Right ventricle myocardium inferior (tissue), 1 donor: ENCODE data around the gene OR52H1. TPM values are rescaled to one million over a fixed set of nuclear protein-coding genes. Genes with fewer than 3 reads are reported as not detected.
A peak's percentile ranks its signal among the peaks of the same experiment; 100 is the strongest.
"Not testable (repeated sequence)": the region's sequence is repeated elsewhere in the genome, so short reads cannot be mapped to it uniquely, and the experiment has no call there.

ENCODE experiments used
- ATAC-seq: fragments of 200-7000 bp; cut with Tn5 transposase; one replicate; pipeline ENCODE4 v1.9.1; 2020; ENCODE audit warnings: mild to moderate bottlenecking, moderate library complexity
- DNase-seq: peaks from one replicate; pipeline ENCODE4 v3.0.0; 2021; ENCODE audit errors: missing footprints
- intact Hi-C: fragments of 100-400 bp; cut with DNase I; formaldehyde crosslinking; loops from one replicate; pipeline ENCODE4 v1.11.0; 2022
- long read RNA-seq: library from polyadenylated mRNA; unstranded; transcript quantifications from one replicate; pipeline ENCODE4 v2.0.0, GENCODE V29; 2021
- total RNA-seq: library from RNA; stranded (reverse); fragmentation: NEBNext Ultra II Directional; extraction: Animal tissue kit (Norgen Biotek cat#: 25700); gene quantifications from one replicate; pipeline ENCODE4 v1.2.1, GENCODE V29; 2021
- donor health status: DM: no; HTN: yes; CAD: no; lungs with severe emphysema.

OR52H1 gene
- not detected for total RNA-seq
- long read RNA-seq = 0 reads

DNA sequence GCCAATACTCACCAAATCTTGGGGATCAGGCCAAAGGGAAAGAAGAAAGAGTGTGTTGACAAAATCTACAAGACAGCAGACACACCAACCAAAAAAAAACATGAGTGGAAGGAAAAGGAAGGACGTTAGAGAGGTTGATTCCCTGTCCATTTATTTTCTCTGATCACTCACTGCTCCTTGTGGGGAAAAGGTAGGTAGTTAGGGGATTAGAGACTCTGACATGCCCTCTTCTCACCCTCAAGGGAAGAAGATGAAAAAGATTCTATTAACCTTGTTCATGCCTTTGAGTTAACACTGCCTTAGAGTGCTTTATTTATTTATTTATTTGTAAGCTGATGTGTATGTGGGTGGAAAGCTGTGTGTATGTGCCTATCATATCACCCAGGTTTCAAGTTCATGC is at the start of gene OR52H1:
Gene OR52H1 (minus strand): TSS at position 101 of the 400 bp plus-strand sequence. CDS start 3,035 bp downstream, outside the sequence.
- DNase-seq (no peak), ATAC-seq (no peak)
- intact Hi-C loops = no loop called here

GRCh38 chr11:5597953-5598352 is 49.6 kb upstream of the OR52H1 start:
- DNase-seq = no peak
- intact Hi-C loops = loop anchor here (10.0 kb wide), 1 partner anchor 207 kb away; the partner anchor contains the start of gene OR52N2
- peak; percentile 33 for ATAC-seq

- ATAC-seq (peak; percentile 69), DNase-seq (peak; percentile 76)
- intact Hi-C loops = loop anchor here (10.0 kb wide), 1 partner anchor 208 kb away; the partner anchor contains the start of gene OR52N2
These were observed 48.4 kb upstream of the OR52H1 start, which contains the start of gene TRIM6 for GRCh38 chr11:5596607-5597201. TSS of gene TRIM6 (plus strand) at chr11:5596637. CDS start at chr11:5596898, 261 bp downstream.

DNA sequence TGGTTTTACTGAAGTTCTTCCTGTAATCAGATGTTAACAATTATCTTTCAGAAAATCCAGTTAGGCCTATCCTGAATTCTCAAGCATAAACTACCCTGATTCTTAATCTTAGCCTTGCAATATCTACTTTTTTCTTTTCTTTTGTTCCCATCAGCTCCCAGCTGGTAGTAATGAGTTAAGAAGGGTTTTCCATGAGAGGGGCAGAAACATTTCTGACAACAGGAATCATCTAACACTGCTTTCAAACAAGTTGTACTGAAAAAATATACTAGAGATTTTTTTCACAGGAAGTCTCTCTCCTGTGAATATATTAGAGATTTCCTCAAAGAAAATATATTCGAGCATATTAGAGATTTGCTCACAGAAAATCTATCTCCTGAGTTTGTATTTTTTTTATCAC is 44.8 kb upstream of the OR52H1 start:
- no peak for DNase-seq
- no peak for ATAC-seq
- intact Hi-C loops = loop anchor here (10.0 kb wide), 1 partner anchor 212 kb away; the partner anchor contains the start of gene OR52N2

DNA sequence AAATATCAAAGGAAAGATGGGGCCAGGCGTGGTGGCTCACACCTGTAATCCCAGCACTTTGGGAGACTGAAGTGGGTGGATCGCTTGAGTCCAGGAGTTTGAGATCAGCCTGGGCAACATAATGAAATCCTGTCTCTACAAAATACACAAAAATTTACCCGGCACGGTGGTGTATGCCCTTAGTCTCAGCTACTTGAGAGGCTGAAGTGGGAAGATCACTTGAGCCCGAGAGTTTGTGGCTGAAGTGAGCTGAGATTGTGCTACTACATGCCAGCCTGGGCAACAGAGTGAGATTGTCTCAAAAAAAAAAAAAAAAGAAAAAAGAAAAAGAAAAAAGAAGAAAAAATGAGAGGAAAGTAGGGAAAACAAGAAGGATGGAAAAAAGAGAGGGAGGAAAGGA is 44.3 kb upstream of the OR52H1 start:
- no peak for ATAC-seq

GRCh38 chr11:5591613-5592012 is 43.3 kb upstream of the OR52H1 start:
- DNase-seq (no peak), ATAC-seq (no peak)
- intact Hi-C loops = loop anchor here (10.0 kb wide), 1 partner anchor 213 kb away; the partner anchor contains the start of gene OR52N2

More for the DNA sequence above, 44.3 kb upstream of the OR52H1 start:
- intact Hi-C loops = loop anchor here (10.0 kb wide), 1 partner anchor 212 kb away; the partner anchor contains the start of gene OR52N2
- DNase-seq = no peak

- not testable (repeated sequence) for ATAC-seq, DNase-seq
- intact Hi-C loops = loop anchor here (10.0 kb wide), 1 partner anchor 215 kb away; the partner anchor contains the start of gene OR52N2
These were observed 41.6 kb upstream of the OR52H1 start for GRCh38 chr11:5589906-5590305.

DNA sequence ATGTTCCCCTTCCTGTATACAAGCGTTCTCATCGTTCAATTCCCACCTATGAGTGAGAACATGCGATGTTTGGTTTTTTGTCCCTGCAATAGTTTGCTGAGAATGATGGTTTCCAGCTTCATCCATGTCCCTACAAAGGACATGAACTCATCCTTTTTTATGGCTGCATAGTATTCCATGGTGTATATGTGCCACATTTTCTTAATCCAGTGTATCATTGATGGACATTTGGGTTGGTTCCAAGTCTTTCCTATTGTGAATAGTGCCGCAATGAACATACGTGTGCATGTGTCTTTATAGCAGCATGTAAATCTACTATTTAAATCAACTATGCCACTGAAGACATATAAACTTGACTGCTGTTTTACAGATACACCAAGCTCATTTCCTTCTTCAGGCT is 36.1 kb upstream of the OR52H1 start:
- intact Hi-C loops, DNase-seq, ATAC-seq: not testable (repeated sequence)

- ATAC-seq (no peak), DNase-seq (no peak)
- intact Hi-C loops = no loop called here
These were observed 32.7 kb upstream of the OR52H1 start for GRCh38 chr11:5581014-5581413.

DNA sequence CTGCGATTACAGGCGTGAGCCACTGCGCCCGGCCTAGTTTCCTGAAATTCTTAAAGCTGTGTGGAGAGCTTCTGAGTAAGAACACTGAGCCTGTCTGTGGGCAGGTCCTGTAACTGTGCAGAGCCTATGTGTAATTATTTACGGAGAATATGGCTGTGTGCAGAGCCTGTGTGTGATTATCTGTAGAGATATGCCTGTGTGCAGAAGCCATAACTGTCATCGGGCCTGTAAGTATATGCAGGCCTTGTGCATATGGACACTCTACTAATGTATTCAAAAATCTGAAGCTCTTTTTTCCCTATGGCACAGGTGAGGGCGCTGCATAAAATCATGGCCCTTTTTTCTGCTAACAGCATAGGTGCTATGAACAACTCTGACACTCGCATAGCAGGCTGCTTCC is 32.2 kb upstream of the OR52H1 start, which contains the start of gene OR52B6:
Gene OR52B6 (plus strand): TSS at position 301 of the 400 bp plus-strand sequence. CDS start 0 bp downstream, at position 301.
- DNase-seq = no peak
- ATAC-seq = no peak
- intact Hi-C loops = no loop called here

DNA sequence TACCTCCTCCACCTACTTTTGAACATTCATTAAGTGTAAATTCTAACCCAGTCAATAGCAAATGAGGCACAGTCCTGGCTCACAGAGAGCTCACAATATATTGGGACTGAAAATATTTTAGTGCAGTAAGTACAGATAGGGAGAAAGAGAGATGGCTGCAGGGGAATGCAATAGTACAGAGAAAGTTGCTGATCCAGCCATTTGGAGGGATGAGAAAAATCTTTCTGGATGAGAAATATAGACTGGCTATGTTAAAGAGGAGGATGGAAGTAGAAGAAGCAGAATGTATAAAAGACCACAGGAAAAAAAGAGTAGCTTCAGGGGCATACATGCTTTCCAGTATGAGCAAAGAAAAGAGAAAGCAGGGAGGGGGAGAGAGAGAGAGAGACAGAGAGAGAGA is 28.8 kb upstream of the OR52H1 start:
- ATAC-seq (no peak), DNase-seq (no peak)
- intact Hi-C loops = no loop called here

DNA sequence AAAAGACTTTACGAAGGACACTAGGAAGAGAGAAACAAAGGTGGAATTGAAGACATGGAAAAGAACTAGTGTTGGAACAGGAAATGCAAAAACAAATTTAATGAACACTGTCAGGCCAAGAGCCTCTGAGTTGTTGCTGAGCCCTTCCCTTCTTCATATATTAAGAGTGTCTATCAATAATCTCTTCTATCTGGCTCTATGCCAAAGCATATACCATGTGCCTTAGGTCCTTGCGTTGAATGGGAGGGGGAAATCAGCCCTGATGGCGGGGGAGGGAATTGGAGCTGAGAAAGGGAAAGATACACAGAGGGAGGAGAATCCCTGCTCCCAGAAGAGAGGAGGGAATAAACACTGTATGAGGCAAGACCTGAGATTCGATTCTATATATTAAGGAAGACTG is 26.8 kb upstream of the OR52H1 start:
- intact Hi-C loops = no loop called here
- ATAC-seq = no peak

DNA sequence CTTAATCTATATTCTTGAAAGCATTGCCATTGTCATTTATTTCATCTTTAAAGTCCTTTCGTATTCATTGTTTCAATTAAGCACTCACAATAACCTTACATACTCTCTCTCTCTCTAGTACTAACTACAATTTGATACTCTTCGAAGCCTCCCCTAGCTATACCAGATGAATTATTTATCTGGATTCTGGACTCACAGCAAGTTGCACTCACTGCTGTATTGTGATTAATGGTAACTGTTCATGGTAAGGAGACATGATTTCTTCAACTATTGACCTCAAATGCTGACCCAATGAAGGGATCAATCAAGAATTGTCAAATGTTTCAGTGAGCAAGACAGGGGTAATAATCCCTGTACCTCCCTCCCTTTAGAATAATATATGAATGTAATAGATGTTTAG is 26.3 kb upstream of the OR52H1 start:
- intact Hi-C loops = no loop called here
- DNase-seq (no peak), ATAC-seq (no peak)

More for the DNA sequence above, 26.8 kb upstream of the OR52H1 start:
- no peak for DNase-seq

- DNase-seq (no peak), ATAC-seq (no peak)
- intact Hi-C loops = no loop called here
These were observed 16.1 kb upstream of the OR52H1 start for GRCh38 chr11:5564259-5565019.

DNA sequence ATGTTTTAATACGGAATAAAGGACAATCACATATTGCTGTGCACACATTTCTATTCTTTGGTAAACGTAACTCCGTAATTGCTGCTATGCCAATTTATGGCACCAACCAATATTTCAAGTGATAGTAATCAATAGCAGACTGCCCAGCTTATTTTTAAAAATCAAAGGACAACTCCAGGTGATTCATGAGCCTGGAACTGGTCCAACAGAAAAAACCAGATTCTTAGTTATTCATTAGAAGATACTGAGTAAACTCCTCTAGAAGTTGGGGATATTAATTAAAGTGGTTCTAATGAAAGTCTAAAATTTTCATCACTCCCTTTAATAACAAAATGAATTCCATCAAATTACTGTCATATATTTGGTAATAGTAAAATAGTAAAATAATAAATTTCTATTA is 9.4 kb upstream of the OR52H1 start:
- no peak for ATAC-seq
- no peak for DNase-seq
- intact Hi-C loops = no loop called here

DNA sequence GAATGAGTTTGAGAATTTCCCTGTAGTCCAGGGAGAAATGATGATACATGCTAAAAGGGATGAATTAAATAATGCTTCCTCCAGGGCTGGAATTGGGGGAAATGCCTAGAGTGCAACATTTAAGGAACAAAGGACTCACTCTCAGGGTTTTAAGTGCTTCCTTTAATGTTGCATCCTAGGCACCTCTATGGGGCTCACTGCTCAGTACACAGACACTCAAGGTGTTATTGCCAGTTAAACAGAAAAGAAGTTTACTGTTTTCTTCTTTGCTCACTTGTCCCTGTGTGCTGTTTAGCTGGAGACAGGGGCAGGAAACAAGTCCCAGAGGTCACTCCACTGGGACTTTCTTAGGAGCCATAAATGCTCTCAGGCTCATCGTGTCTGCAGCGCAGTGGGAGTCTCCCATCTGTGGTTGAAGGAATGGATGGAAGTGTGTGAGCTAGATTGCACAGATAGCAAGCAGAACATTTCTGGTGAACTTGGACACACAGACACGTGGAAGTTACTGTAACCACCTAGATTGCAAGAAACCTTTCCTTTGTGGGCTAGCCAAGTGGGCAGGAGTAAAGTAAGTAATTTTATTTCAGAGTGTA is 8.4 kb upstream of the OR52H1 start:
- no peak for DNase-seq
- ATAC-seq = no peak
- intact Hi-C loops = no loop called here

GRCh38 chr11:5553343-5553742 is 5.0 kb upstream of the OR52H1 start:
- intact Hi-C loops = loop anchor here (2.0 kb wide), 1 partner anchor 77 kb away; no protein-coding TSS in a partner anchor
- DNase-seq (no peak), ATAC-seq (no peak)

- intact Hi-C loops = no loop called here
- no peak for ATAC-seq
- no peak for DNase-seq
These were observed 2.2 kb upstream of the OR52H1 start for GRCh38 chr11:5550440-5551095.

DNA sequence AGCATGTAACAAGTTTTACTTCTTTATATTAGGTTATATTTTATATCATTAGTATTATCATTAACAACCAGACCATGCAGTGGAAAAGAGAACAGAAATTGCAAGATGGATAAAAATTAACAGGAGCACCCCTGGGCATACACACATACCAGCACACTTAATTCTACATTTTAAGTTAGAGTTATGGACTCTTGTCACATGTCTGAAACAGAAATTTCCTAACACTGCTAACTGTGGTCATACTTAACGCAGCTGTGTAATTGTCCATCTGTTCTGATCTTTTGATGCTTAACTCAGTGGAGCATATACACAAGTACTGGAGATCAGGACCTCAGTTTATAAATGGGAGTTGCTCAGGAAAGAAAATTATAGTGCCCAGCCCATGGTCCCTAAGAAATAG is 358 bp downstream of the OR52H1 start:
- ATAC-seq (no peak), DNase-seq (no peak)
- intact Hi-C loops = no loop called here
